Bronchial epithelial cell (primary cell): Measurements from ENCODE around the gene KLHL3. TPM values are rescaled to one million over a fixed set of nuclear protein-coding genes. Genes with fewer than 3 reads are reported as not detected.

Experiments used
- DNase-seq: peaks from one replicate; pipeline ENCODE4 v3.0.0-alpha.2; 2010; ENCODE audit warnings: low read depth
- FAIRE-seq: peaks from 2 replicates; lab custom pipeline; 2011; peaks lifted over from hg19 to GRCh38; lab: Jason Lieb, UNC
- H3K27me3 ChIP-seq: 2 replicates; pipeline ENCODE4 v1.5.1; 2011; ENCODE audit warnings: low read length; ENCODE audit not compliant: control insufficient read depth, insufficient read depth
- H3K36me3 ChIP-seq: 2 replicates; pipeline ENCODE4 v1.5.1; 2011; ENCODE audit warnings: low read length; ENCODE audit not compliant: control insufficient read depth, insufficient read depth
- H3K4me3 ChIP-seq: 2 replicates; pipeline ENCODE4 v1.5.1; 2011; ENCODE audit warnings: mild to moderate bottlenecking, low read depth, low read length, control low read depth
- CTCF ChIP-seq: IDR thresholded peaks from 2 replicates; pipeline ENCODE4 v1.5.1; 2011; ENCODE audit warnings: mild to moderate bottlenecking, moderate library complexity, low read length, control low read depth, inconsistent platforms; ENCODE audit not compliant: insufficient read depth, severe bottlenecking
- total RNA-seq: library from RNA; depleted of rRNA; stranded (reverse); fragments of >200 nt; gene quantifications from 2 replicates; pipeline ENCODE4 v1.2.1, GENCODE V29; 2014

The KLHL3 gene
- total RNA-seq, 1 donor from 2014 or later: 0.53 TPM

DNA sequence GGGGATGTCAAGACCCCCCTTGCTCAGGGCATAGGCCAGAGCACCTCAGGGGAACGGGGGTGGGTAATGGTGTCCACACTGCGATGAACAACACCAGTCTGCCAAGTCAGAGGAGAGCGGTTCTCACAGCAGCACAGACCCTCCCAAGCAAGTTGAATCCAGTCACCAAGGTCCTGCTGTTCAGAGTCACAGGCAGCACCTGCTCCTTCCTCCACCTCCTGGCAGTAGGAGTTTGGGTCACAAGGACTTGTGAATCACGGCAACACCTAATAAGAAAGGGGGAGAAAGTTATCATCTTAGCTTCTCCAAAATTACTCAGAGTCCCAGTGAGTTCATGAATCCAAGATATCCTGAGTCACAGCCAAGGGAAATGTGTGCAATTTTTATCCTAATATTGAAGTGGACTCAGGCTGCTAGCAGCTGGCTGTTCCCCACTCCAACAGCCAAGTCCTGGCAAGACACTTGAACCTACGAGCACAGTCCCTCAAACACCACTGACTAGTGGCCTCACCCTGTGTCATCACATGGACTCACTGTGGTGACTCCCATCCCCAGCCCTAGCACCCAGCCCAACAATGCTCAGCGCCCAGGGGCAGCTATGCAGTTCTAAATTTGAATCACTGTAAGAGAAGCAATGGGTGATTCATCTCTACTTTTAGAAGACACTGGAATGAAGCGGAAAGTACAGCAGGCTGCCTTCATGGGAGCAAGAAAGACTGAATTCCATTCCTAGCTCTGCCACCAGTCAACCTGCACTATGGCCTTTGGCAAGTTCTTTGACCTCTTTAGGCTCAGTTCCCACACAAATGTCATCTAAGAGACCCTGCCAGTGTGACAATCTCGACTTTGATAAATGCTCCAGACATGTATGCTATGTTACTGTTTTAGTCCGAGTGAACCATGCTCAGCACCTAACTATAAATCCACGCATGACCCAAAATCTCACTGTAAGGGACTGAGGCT is 113.7 kb downstream of the KLHL3 start:
- FAIRE-seq (peak; percentile 98), DNase-seq (peak; percentile 90)
- H3K27me3 ChIP-seq: no peaks in the 10 kb centered on the region
- H3K4me3 ChIP-seq: no peak overlapping the region
- H3K36me3 ChIP-seq: no peaks in the 10 kb centered on the region
- TF ChIP-seq CTCF: no peak

GRCh38 chr5:137621306-137621705 is 114.6 kb downstream of the KLHL3 start:
- no peaks in the 10 kb centered on the region for H3K36me3 ChIP-seq
- no peak for TF ChIP-seq CTCF
- no peak for DNase-seq
- H3K27me3 ChIP-seq: no peaks in the 10 kb centered on the region
- FAIRE-seq: no peak
- H3K4me3 ChIP-seq: no peak overlapping the region

DNA sequence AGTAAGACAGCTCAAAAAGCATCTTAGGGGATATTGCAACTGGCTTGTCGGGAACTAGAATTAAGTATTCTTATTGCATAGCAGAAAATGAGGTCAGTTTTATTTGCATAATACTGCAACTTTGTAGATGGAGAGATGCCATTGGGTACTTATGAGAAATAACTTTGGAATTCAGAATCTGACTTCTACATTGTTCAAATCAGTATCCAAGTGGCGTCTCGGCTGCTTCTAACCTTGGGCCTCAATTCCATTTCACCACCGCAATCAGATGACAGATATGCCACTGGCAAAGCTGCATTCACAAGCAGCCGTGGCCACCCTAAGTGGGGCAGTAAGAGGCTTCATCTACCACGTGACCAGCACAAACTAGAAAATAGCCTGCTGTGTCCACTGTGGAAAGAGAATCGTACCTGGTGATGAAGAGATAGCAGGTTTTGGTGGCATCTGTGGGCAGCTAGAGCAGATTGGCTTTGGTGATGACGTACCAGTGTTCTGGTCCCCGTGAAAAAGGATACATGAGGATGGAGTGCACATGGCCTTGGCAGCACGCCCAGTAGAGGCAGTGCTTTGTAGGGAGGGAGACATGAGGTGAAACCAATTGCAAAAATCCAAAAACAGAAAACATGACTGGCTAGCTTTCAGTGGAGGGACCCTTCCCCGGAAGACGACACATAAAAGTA is 116.6 kb downstream of the KLHL3 start:
- no peak for FAIRE-seq

GRCh38 chr5:137618476-137618875 is 117.4 kb downstream of the KLHL3 start:
- FAIRE-seq: no peak

More for the DNA sequence above, 116.6 kb downstream of the KLHL3 start:
- peak; percentile 84 for DNase-seq
- no peak for TF ChIP-seq CTCF
- H3K27me3 ChIP-seq: no peaks in the 10 kb centered on the region
- H3K4me3 ChIP-seq: no peak overlapping the region
- no peaks in the 10 kb centered on the region for H3K36me3 ChIP-seq

More at GRCh38 chr5:137618476-137618875, 117.4 kb downstream of the KLHL3 start:
- no peak for DNase-seq
- H3K27me3 ChIP-seq: no peaks in the 10 kb centered on the region
- H3K36me3 ChIP-seq: no peaks in the 10 kb centered on the region
- no peak overlapping the region for H3K4me3 ChIP-seq
- no peak for TF ChIP-seq CTCF
